Stimulated activated effector memory CD8-positive, alpha-beta T cell treated with anti-CD3 and anti-CD28 coated beads, Interleukin-12 subunit alpha, Interleukin-12 subunit beta, amount 100 ng/mL, for 72 hours (primary cell): ENCODE measurements around the gene SPINT1.

Experiments used
- ATAC-seq: fragments of 150-1000 bp; cut with Tn5 transposase; 2 replicates; pipeline ENCODE4 v1.10.0; 2021
- DNase-seq, 2 donors: peaks; one replicate each; pipeline ENCODE4 v3.0.0; 2021 to 2022; ENCODE audit warnings: low spot score in 2 of 2
- H3K27ac Mint-ChIP-seq: one replicate; pipeline ENCODE4 v1.8.0; 2022; ENCODE audit warnings: mild to moderate bottlenecking, mixed read lengths
- H3K36me3 Mint-ChIP-seq: one replicate; pipeline ENCODE4 v1.8.0; 2022; ENCODE audit warnings: mild to moderate bottlenecking, mixed read lengths
- H3K4me1 Mint-ChIP-seq: one replicate; pipeline ENCODE4 v1.8.0; 2022; ENCODE audit warnings: mixed read lengths
- H3K4me3 Mint-ChIP-seq: one replicate; pipeline ENCODE4 v1.8.0; 2022; ENCODE audit warnings: mild to moderate bottlenecking, mixed read lengths
- H3K9me3 Mint-ChIP-seq: one replicate; pipeline ENCODE4 v1.8.0; 2022; ENCODE audit warnings: mixed read lengths

The SPINT1 gene

DNA sequence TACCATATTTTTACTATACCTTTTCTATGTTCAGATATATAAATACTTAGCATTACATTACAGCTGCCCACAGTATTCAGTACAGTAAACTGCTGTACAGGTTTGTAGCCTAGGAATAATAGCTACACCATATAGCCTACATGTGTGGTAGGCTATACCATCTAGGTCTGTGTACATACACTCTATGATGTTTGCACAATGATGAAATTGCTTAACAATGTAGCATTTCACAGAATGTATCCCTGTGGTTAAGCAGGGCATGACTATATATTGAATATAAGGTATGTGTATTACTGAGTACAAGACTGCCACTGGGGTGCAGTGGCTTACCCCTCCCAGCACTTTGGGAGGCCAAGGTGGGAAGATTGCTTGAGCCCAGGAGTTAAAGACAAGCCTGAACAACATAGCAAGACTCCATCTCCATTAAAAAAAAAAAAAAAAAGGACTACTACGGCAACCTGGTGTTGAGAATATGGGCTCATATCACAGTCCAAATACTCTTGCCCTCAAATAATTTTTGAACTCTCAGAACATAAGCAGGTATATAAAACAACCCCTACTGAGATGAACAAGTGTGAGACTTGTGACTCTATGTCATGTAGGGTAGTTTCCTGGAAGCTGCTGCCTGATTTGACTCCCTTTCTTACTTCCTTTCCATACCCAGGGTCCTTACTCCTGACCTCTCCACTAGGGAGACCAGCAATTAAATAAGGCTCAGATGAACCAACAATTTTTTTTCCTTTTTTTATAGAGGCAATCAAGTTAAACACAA, 20.1 kb upstream of the SPINT1 start:
- Mint-ChIP-seq H3K36me3 (no peaks in the 10 kb centered on the region), H3K4me1 (no peaks in the 10 kb centered on the region), H3K9me3 (no peaks in the 10 kb centered on the region), H3K4me3 (no peak overlapping the region), H3K27ac (no peak overlapping the region)
- no peak for DNase-seq
- peak; percentile 75 for ATAC-seq

- no peak for ATAC-seq
- no peaks in the 10 kb centered on the region for H3K36me3 Mint-ChIP-seq
- no peaks in the 10 kb centered on the region for H3K9me3 Mint-ChIP-seq
- H3K27ac Mint-ChIP-seq = no peak overlapping the region
- H3K4me1 Mint-ChIP-seq = no peaks in the 10 kb centered on the region
- no peak for DNase-seq
- H3K4me3 Mint-ChIP-seq = no peak overlapping the region
These were observed 18.0 kb upstream of the SPINT1 start for GRCh38 chr15:40825661-40826422.

DNA sequence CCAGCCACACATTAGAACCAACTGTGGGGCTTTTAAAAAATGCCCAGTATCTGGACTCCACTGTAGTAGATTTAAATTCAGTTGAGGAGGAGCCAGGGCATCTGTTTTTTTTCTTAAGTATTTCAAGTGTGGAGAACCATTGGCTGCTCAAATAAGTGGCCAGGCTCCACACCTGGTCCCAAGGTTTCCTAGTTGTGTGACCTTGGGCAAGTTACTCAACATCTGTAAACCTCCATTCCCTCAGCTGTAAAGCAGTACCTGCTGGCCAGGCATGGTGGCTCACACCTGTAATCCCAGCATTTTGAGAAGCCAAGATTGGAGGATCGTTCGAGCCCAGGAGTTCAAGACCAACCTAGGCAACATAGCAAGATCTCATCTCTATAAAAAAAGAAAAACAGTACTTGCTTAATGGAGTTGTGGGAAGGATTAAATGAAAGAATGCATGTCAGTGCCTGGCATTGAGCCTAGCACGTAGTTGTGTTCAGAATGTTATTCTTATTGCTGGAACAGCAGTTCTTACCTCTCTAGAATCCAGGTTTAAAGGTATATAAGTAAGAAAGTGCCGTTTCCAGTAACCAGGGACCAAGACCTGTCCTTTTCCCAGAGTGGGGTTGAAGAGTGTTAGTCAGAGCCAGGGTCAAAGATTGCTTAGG, 17.3 kb upstream of the SPINT1 start:
- Mint-ChIP-seq H3K36me3 (no peaks in the 10 kb centered on the region), H3K9me3 (no peaks in the 10 kb centered on the region), H3K4me3 (no peak overlapping the region), H3K27ac (no peak overlapping the region), H3K4me1 (no peaks in the 10 kb centered on the region)
- no peak for DNase-seq
- no peak for ATAC-seq

DNA sequence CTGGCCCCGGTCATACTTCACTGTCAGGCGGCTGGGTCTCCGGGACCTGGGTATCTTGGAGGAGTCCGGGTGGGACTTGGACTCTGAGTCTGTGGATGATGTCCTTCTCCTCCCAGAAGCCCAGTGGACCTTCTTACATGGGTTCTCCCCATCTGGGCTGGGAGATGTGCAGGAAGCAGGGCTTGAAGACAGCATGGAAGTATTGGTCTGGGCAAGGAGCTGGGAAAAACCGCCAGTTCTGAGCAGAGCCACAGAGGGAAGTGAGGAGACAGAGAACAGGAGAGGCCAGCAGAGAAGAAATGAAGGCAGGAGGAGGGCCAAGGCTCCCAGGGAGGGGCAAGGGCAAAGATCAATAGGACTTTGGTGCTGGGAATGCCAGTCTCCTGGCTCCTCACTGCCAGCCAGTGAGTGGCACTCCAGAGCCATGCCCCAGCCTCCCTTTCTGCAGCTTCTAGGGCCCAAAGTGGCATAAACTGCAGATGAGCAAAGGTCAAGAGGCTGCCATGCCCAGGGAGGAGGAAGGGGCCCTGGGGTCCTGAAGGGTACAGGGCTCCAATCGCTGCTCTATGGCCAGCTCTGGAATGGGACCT, 15.3 kb upstream of the SPINT1 start, which contains the start of gene PPP1R14D:
Gene PPP1R14D (minus strand): TSS at position 262 of the 590 bp plus-strand sequence. CDS start 67 bp downstream, at position 195.
- Mint-ChIP-seq H3K4me3 (no peak within 1 kb of the TSS), H3K4me1 (no peaks in the 10 kb centered on the region), H3K9me3 (no peaks in the 10 kb centered on the region), H3K27ac (no peak within 1 kb of the TSS), H3K36me3 (no peaks in the 10 kb centered on the region)
- peak; percentile 21 for ATAC-seq
- DNase-seq = no peak

GRCh38 chr15:40829115-40829514, 14.7 kb upstream of the SPINT1 start:
- Mint-ChIP-seq H3K4me3 (no peak overlapping the region), H3K9me3 (no peaks in the 10 kb centered on the region), H3K4me1 (no peaks in the 10 kb centered on the region), H3K36me3 (no peaks in the 10 kb centered on the region), H3K27ac (no peak overlapping the region)
- DNase-seq (no peak), ATAC-seq (peak; percentile 11)

GRCh38 chr15:40830884-40831283, 13.0 kb upstream of the SPINT1 start:
- no peak overlapping the region for H3K4me3 Mint-ChIP-seq
- H3K36me3 Mint-ChIP-seq = no peaks in the 10 kb centered on the region
- DNase-seq = no peak
- no peak for ATAC-seq
- no peak overlapping the region for H3K27ac Mint-ChIP-seq
- no peaks in the 10 kb centered on the region for H3K4me1 Mint-ChIP-seq
- H3K9me3 Mint-ChIP-seq = no peaks in the 10 kb centered on the region

DNA sequence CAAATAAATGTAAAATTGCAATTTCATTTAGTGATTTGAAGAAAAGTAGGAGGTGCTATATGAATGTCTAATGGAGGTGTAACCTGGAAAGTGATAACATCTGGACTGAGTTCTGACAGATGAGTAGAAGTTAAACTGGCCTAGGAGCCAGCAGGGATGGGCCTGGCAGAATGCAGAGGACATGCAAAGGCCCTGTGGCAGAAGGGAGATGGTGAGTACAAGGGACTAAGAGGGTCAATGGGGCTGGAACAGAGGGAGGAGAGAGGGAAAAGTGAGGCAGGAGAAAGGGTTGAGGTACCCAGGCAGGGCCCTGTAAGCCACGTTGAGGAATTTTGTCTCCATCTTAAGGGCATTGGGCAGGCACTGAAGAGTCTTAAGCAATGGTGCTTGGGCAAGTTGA, 12.0 kb upstream of the SPINT1 start:
- H3K27ac Mint-ChIP-seq = no peak overlapping the region
- DNase-seq (no peak), ATAC-seq (no peak)
- H3K4me3 Mint-ChIP-seq = no peak overlapping the region
- no peaks in the 10 kb centered on the region for H3K36me3 Mint-ChIP-seq
- no peaks in the 10 kb centered on the region for H3K4me1 Mint-ChIP-seq
- H3K9me3 Mint-ChIP-seq = no peaks in the 10 kb centered on the region

DNA sequence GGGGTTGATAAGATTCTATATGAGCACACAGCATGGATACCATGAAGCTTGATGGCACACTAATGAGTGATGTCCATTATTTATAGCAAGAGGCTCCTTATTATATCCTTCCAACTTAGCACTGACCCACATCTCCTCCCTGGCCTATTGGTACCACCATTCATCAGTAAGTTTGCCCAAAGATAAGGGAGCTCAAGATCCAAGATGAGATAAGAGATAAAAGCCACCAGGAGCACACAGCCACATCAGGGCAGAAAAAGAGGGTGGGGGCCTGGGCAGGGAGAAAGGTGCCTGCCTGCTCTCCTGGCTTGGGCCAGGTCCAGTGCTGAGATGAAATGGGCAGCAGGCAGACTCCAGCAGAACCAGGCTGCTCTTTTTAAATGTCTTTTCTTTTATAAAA, 10.9 kb upstream of the SPINT1 start:
- DNase-seq = no peak
- H3K4me1 Mint-ChIP-seq = no peaks in the 10 kb centered on the region
- H3K9me3 Mint-ChIP-seq = no peaks in the 10 kb centered on the region
- no peak overlapping the region for H3K27ac Mint-ChIP-seq
- H3K4me3 Mint-ChIP-seq = no peak overlapping the region
- no peak for ATAC-seq
- H3K36me3 Mint-ChIP-seq = no peaks in the 10 kb centered on the region

- Mint-ChIP-seq H3K9me3 (no peaks in the 10 kb centered on the region), H3K4me3 (no peak overlapping the region), H3K36me3 (no peaks in the 10 kb centered on the region), H3K4me1 (no peaks in the 10 kb centered on the region), H3K27ac (no peak overlapping the region)
- ATAC-seq = no peak
- DNase-seq = no peak
These were observed 7.8 kb upstream of the SPINT1 start for GRCh38 chr15:40836020-40836419.

DNA sequence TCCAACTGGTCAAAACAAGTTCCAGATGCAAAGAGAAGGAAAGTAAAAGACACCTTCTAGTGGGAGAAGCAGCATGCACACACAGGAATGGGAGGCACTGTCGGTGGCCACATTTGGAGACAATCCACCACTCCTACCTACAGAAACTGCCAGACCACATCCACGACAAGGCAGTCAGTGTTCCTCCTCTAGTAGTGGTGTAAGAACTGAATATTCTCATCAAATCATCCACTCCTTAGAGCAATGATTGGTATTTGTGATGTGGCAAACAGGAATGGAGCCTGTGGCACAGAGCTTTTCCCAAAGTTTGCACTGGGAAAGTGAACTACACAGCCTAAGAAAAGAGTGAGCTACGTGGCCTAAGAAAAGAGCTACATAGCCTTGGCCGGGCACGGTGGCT, 5.1 kb upstream of the SPINT1 start:
- no peaks in the 10 kb centered on the region for H3K36me3 Mint-ChIP-seq
- ATAC-seq = no peak
- DNase-seq = no peak
- H3K4me1 Mint-ChIP-seq = no peaks in the 10 kb centered on the region
- no peak overlapping the region for H3K4me3 Mint-ChIP-seq
- no peak overlapping the region for H3K27ac Mint-ChIP-seq
- H3K9me3 Mint-ChIP-seq = no peaks in the 10 kb centered on the region

- H3K4me3 Mint-ChIP-seq = no peak overlapping the region
- no peaks in the 10 kb centered on the region for H3K9me3 Mint-ChIP-seq
- no peak for ATAC-seq
- peaks cover 6% of the 10 kb centered on the region for H3K36me3 Mint-ChIP-seq
- no peak for DNase-seq
- peaks cover 6% of the 10 kb centered on the region for H3K4me1 Mint-ChIP-seq
- H3K27ac Mint-ChIP-seq = no peak overlapping the region
These were observed 2.1 kb upstream of the SPINT1 start for GRCh38 chr15:40841741-40842140.

- no peak for DNase-seq
- H3K9me3 Mint-ChIP-seq = no peaks in the 10 kb centered on the region
- H3K27ac Mint-ChIP-seq = no peak overlapping the region
- peak overlapping the region; percentile 81 for H3K4me3 Mint-ChIP-seq
- H3K4me1 Mint-ChIP-seq = peaks cover 18% of the 10 kb centered on the region
- ATAC-seq = no peak
- peaks cover 12% of the 10 kb centered on the region for H3K36me3 Mint-ChIP-seq
These were observed 475 bp upstream of the SPINT1 start for GRCh38 chr15:40843261-40843884.

DNA sequence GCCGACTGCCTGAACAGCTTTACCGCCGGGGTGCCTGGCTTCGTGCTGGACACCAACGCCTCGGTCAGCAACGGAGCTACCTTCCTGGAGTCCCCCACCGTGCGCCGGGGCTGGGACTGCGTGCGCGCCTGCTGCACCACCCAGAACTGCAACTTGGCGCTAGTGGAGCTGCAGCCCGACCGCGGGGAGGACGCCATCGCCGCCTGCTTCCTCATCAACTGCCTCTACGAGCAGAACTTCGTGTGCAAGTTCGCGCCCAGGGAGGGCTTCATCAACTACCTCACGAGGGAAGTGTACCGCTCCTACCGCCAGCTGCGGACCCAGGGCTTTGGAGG, 815 bp downstream of the SPINT1 start:
- H3K9me3 Mint-ChIP-seq = no peaks in the 10 kb centered on the region
- peak overlapping the region; percentile 45 for H3K27ac Mint-ChIP-seq
- H3K36me3 Mint-ChIP-seq = peaks cover 12% of the 10 kb centered on the region
- peak; percentile 59 for ATAC-seq
- peak in 1 of 2 donors; percentile 14 for DNase-seq
- peaks cover 18% of the 10 kb centered on the region for H3K4me1 Mint-ChIP-seq
- H3K4me3 Mint-ChIP-seq = peak overlapping the region; percentile 81

GRCh38 chr15:40845036-40845435, 1.2 kb downstream of the SPINT1 start:
- Mint-ChIP-seq H3K9me3 (no peaks in the 10 kb centered on the region), H3K4me1 (peaks cover 18% of the 10 kb centered on the region), H3K27ac (peak overlapping the region; percentile 45), H3K36me3 (peaks cover 12% of the 10 kb centered on the region), H3K4me3 (peak overlapping the region; percentile 81)
- DNase-seq (no peak), ATAC-seq (no peak)
